Measurements from ENCODE around the gene HSD17B14. TPM values are rescaled to one million over a fixed set of nuclear protein-coding genes. Genes with fewer than 3 reads are reported as not detected.
"Not testable (repeated sequence)": the region's sequence is repeated elsewhere in the genome, so short reads cannot be mapped to it uniquely, and the experiment has no call there.

The HSD17B14 gene
- total RNA-seq, 2 donors from 2014 or later, result 2.0 to 3.2 TPM

DNA sequence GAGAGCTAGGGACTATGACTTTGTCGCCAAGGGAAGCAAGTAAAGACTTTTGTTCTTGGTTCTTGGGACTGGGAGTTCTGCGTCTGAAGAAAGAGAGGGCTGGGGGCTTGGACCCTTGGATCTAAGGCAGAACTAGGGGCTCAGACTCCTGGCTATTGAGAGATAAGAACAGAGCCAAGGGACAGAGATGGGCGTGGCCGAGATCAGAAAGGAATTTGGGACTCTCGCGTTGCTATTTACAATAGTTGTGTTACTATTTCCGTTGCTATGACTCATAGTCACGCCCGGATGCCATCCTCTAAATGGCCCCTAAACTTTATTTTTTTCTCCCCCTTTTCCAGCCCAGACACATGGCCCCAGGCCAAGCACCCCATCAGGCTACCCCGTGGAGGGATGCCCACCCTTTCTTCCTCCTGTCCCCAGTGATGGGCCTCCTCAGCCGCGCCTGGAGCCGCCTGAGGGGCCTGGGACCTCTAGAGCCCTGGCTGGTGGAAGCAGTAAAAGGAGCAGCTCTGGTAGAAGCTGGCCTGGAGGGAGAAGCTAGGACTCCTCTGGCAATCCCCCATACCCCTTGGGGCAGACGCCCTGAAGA, 36.7 kb upstream of the HSD17B14 start:
- DNase-seq (peak; percentile 76 to 87), ATAC-seq (replicated peaks in 1 of 2) (peak; percentile 43 to 47)
- H3K4me3 Mint-ChIP-seq, result peak overlapping the region; percentile 98 to 99
- H3K9me3 Mint-ChIP-seq, result no peaks in the 10 kb centered on the region
- H3K27ac Mint-ChIP-seq, result peak overlapping the region; percentile 96
- peaks cover 35 to 49% of the 10 kb centered on the region in 2 donors for H3K36me3 Mint-ChIP-seq (ENCODE audit: insufficient read depth in 2 of 2)
- peaks cover 5% of the 10 kb centered on the region for H3K27me3 Mint-ChIP-seq (ENCODE audit: low read depth)
- peaks cover 37% of the 10 kb centered on the region for H3K4me1 Mint-ChIP-seq (ENCODE audit: low read depth)

- peak within 1 kb of the TSS; percentile 98 to 99 for H3K4me3 Mint-ChIP-seq
Measured at GRCh38 chr19:48872182-48872883, 36.0 kb upstream of the HSD17B14 start, which contains the start of gene PPP1R15A. Gene PPP1R15A, plus strand, starts transcription at chr19:48872421. Its CDS starts 813 bp downstream, at chr19:48873234.

GRCh38 chr19:48871471-48872181, 35.3 kb upstream of the HSD17B14 start:
- H3K9me3 Mint-ChIP-seq; DNase-seq; ATAC-seq (replicated peaks in 1 of 2): not testable (repeated sequence)
- peaks cover 17% of the 10 kb centered on the region for H3K27me3 Mint-ChIP-seq (ENCODE audit: low read depth)
- H3K27ac Mint-ChIP-seq, result peak overlapping the region; percentile 96
- H3K4me1 Mint-ChIP-seq (ENCODE audit: low read depth), result peaks cover 29% of the 10 kb centered on the region
- peak overlapping the region; percentile 98 to 99 for H3K4me3 Mint-ChIP-seq
- peaks cover 34 to 40% of the 10 kb centered on the region in 2 donors for H3K36me3 Mint-ChIP-seq (ENCODE audit: insufficient read depth in 2 of 2)

More at GRCh38 chr19:48872182-48872883, 36.0 kb upstream of the HSD17B14 start, which contains the start of gene PPP1R15A:
- Mint-ChIP-seq H3K4me1 (ENCODE audit: low read depth) (peaks cover 32% of the 10 kb centered on the region), H3K9me3 (no peaks in the 10 kb centered on the region), H3K27ac (peak within 1 kb of the TSS; percentile 96), H3K36me3 (ENCODE audit: insufficient read depth in 2 of 2) (peaks cover 34 to 43% of the 10 kb centered on the region in 2 donors), H3K27me3 (ENCODE audit: low read depth) (peaks cover 10% of the 10 kb centered on the region)
- ATAC-seq (replicated peaks in 1 of 2) (peak; percentile 30 to 34), DNase-seq (peak; percentile 97 to 99)

DNA sequence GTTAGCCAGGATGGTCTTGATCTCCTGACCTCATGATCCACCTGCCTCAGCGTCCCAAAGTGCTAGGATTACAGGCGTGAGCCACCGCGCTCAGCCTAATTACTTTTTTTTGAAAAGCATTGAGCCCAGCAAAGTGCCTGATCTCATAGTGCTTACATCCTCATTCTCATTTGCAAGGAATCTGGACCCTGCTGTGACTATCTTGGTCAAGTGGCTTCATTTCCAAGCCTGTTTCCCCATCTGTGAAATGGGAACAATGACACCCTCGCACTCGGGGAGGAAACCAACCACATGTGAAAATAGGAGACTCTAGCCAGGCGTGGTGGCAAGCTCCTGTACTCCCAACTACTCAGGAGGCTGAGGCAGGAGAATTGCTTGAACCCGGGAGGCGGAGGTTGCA, 33.8 kb upstream of the HSD17B14 start:
- ATAC-seq (replicated peaks in 1 of 2), result no peak
- Mint-ChIP-seq H3K4me1 (ENCODE audit: low read depth) (peaks cover 20% of the 10 kb centered on the region), H3K36me3 (ENCODE audit: insufficient read depth in 2 of 2) (peaks cover 24 to 25% of the 10 kb centered on the region in 2 donors), H3K27me3 (ENCODE audit: low read depth) (peaks cover 17% of the 10 kb centered on the region), H3K27ac (no peak overlapping the region), H3K9me3 (no peaks in the 10 kb centered on the region), H3K4me3 (no peak overlapping the region)
- DNase-seq, result no peak

GRCh38 chr19:48868114-48868886, 32.0 kb upstream of the HSD17B14 start, which contains the start of gene PLEKHA4:
Gene PLEKHA4, minus strand, starts transcription at chr19:48868617. Its CDS starts 997 bp downstream, at chr19:48867620.
- ATAC-seq (replicated peaks in 1 of 2), result no peak
- DNase-seq, result no peak
- Mint-ChIP-seq H3K9me3 (no peaks in the 10 kb centered on the region), H3K36me3 (ENCODE audit: insufficient read depth in 2 of 2) (peaks cover 9 to 11% of the 10 kb centered on the region in 2 donors), H3K4me3 (no peak within 1 kb of the TSS), H3K27ac (no peak within 1 kb of the TSS), H3K4me1 (ENCODE audit: low read depth) (peaks cover 9% of the 10 kb centered on the region), H3K27me3 (ENCODE audit: low read depth) (peaks cover 17% of the 10 kb centered on the region)

GRCh38 chr19:48867746-48868113, 31.4 kb upstream of the HSD17B14 start:
- DNase-seq, result no peak
- no peak for ATAC-seq (replicated peaks in 1 of 2)
- Mint-ChIP-seq H3K4me3 (no peak overlapping the region), H3K4me1 (ENCODE audit: low read depth) (peaks cover 6% of the 10 kb centered on the region), H3K27ac (no peak overlapping the region), H3K36me3 (ENCODE audit: insufficient read depth in 2 of 2) (peaks cover 3 to 5% of the 10 kb centered on the region in 2 donors), H3K27me3 (ENCODE audit: low read depth) (peaks cover 17% of the 10 kb centered on the region), H3K9me3 (no peaks in the 10 kb centered on the region)

GRCh38 chr19:48867123-48867745, 30.9 kb upstream of the HSD17B14 start:
- peaks cover 0 to 2% of the 10 kb centered on the region in 2 donors for H3K36me3 Mint-ChIP-seq (ENCODE audit: insufficient read depth in 2 of 2)
- no peak overlapping the region for H3K4me3 Mint-ChIP-seq
- H3K9me3 Mint-ChIP-seq, result no peaks in the 10 kb centered on the region
- H3K27ac Mint-ChIP-seq, result peak overlapping the region; percentile 2
- ATAC-seq (replicated peaks in 1 of 2) (no peak), DNase-seq (no peak)
- peaks cover 6% of the 10 kb centered on the region for H3K4me1 Mint-ChIP-seq (ENCODE audit: low read depth)
- peaks cover 17% of the 10 kb centered on the region for H3K27me3 Mint-ChIP-seq (ENCODE audit: low read depth)

DNA sequence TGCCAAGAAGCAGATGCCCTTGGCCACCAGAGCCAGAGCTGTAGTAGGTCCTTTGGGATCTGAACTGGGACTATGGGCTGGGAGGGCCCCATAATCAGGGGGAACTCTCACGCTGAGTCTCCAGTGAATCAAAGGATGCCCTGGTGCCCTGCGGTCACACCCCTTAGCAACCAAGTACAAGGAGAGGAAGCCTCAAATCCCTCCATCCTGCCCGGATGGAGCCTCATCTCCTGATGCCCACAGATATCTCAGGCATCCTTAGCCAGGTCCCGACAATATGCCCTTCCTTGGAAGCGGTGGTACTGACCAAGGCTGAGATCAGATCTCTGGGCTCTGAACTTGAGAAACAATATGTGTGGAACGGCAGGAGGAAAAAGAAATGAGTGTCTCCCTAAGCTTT, 30.4 kb upstream of the HSD17B14 start:
- ATAC-seq (replicated peaks in 1 of 2) (no peak), DNase-seq (no peak)
- H3K9me3 Mint-ChIP-seq, result no peaks in the 10 kb centered on the region
- no peak overlapping the region for H3K27ac Mint-ChIP-seq
- no peak overlapping the region for H3K4me3 Mint-ChIP-seq
- H3K4me1 Mint-ChIP-seq (ENCODE audit: low read depth), result peaks cover 6% of the 10 kb centered on the region
- H3K36me3 Mint-ChIP-seq (ENCODE audit: insufficient read depth in 2 of 2), result no peaks in the 10 kb centered on the region
- peaks cover 17% of the 10 kb centered on the region for H3K27me3 Mint-ChIP-seq (ENCODE audit: low read depth)

GRCh38 chr19:48862827-48863226, 26.5 kb upstream of the HSD17B14 start:
- no peak for DNase-seq
- no peaks in the 10 kb centered on the region for H3K36me3 Mint-ChIP-seq (ENCODE audit: insufficient read depth in 2 of 2)
- no peaks in the 10 kb centered on the region for H3K9me3 Mint-ChIP-seq
- H3K4me1 Mint-ChIP-seq (ENCODE audit: low read depth), result no peaks in the 10 kb centered on the region
- H3K4me3 Mint-ChIP-seq, result no peak overlapping the region
- no peak overlapping the region for H3K27ac Mint-ChIP-seq
- peaks cover 11% of the 10 kb centered on the region for H3K27me3 Mint-ChIP-seq (ENCODE audit: low read depth)
- ATAC-seq (replicated peaks in 1 of 2), result no peak

- Mint-ChIP-seq H3K36me3 (ENCODE audit: insufficient read depth in 2 of 2) (no peaks in the 10 kb centered on the region), H3K4me1 (ENCODE audit: low read depth) (no peaks in the 10 kb centered on the region), H3K27me3 (ENCODE audit: low read depth) (no peaks in the 10 kb centered on the region), H3K9me3 (no peaks in the 10 kb centered on the region), H3K27ac (no peak overlapping the region), H3K4me3 (no peak overlapping the region)
- ATAC-seq (replicated peaks in 1 of 2) (no peak), DNase-seq (no peak)
Measured at GRCh38 chr19:48861313-48861712, 25.0 kb upstream of the HSD17B14 start.

- no peaks in the 10 kb centered on the region for H3K27me3 Mint-ChIP-seq (ENCODE audit: low read depth)
- DNase-seq, result peak in 1 of 2 donors; percentile 60
- H3K27ac Mint-ChIP-seq, result no peak overlapping the region
- ATAC-seq (replicated peaks in 1 of 2), result peak; percentile 13 to 39
- H3K36me3 Mint-ChIP-seq (ENCODE audit: insufficient read depth in 2 of 2), result no peaks in the 10 kb centered on the region
- H3K4me1 Mint-ChIP-seq (ENCODE audit: low read depth), result no peaks in the 10 kb centered on the region
- H3K9me3 Mint-ChIP-seq, result no peaks in the 10 kb centered on the region
- peak overlapping the region; percentile 81 to 93 for H3K4me3 Mint-ChIP-seq
Measured at GRCh38 chr19:48859711-48860572, 23.7 kb upstream of the HSD17B14 start.
